Skeletal muscle tissue (tissue), 4 donors: ENCODE data around the gene PCBP4. TPM values are rescaled to one million over a fixed set of nuclear protein-coding genes. Genes with fewer than 3 reads are reported as not detected.

Experiments
- H3K27ac ChIP-seq: one replicate; pipeline ENCODE4 v1.7.0; 2013; ENCODE audit warnings: mild to moderate bottlenecking, low read depth, low read length, inconsistent platforms
- H3K27me3 ChIP-seq, 3 donors: one replicate each; pipeline ENCODE4 v1.7.0; 2013; ENCODE audit warnings: low read length in 3 of 3; ENCODE audit not compliant: control insufficient read depth in 3 of 3, insufficient read depth in 3 of 3
- H3K36me3 ChIP-seq, 3 donors: one replicate each; pipeline ENCODE4 v1.7.0; 2013; ENCODE audit warnings: low read length in 3 of 3; ENCODE audit not compliant: control insufficient read depth in 3 of 3, insufficient read depth in 3 of 3
- H3K4me1 ChIP-seq, 3 donors: one replicate each; pipeline ENCODE4 v1.7.0; 2013; ENCODE audit warnings: low read length in 3 of 3, mild to moderate bottlenecking in 3 of 3; ENCODE audit not compliant: control insufficient read depth in 3 of 3, insufficient read depth in 3 of 3
- H3K4me3 ChIP-seq, 3 donors: one replicate each; pipeline ENCODE4 v1.7.0; 2013; ENCODE audit warnings: low read length in 3 of 3
- H3K9ac ChIP-seq, 3 donors: one replicate each; pipeline ENCODE4 v1.7.0; 2013; ENCODE audit warnings: low read length in 3 of 3, mild to moderate bottlenecking in 3 of 3, moderate library complexity in 2 of 3, low read depth in 1 of 3
- H3K9me3 ChIP-seq, 3 donors: one replicate each; pipeline ENCODE4 v1.7.0; 2013; ENCODE audit warnings: low read length in 3 of 3; ENCODE audit not compliant: control insufficient read depth in 3 of 3
- total RNA-seq: library from RNA; depleted of rRNA; stranded (reverse); fragments of >200 nt; gene quantifications from one replicate; pipeline ENCODE4 v1.2.3, GENCODE V29; 2014
- donor health status: Osteomylitis.

The PCBP4 gene
- total RNA-seq, 1 donor from 2014 or later, result 33.4 TPM

- Histone ChIP-seq H3K27me3 (no peaks in the 10 kb centered on the region), H3K9me3 (no peaks in the 10 kb centered on the region), H3K4me1 (peaks cover 33 to 47% (median 43%) of the 10 kb centered on the region in 3 donors), H3K36me3 (peaks cover 17 to 37% (median 23%) of the 10 kb centered on the region in 3 donors), H3K9ac (no peak overlapping the region), H3K4me3 (no peak overlapping the region), H3K27ac (no peak overlapping the region)
These were observed 8.4 kb downstream of the PCBP4 start for GRCh38 chr3:51958603-51959521.

DNA sequence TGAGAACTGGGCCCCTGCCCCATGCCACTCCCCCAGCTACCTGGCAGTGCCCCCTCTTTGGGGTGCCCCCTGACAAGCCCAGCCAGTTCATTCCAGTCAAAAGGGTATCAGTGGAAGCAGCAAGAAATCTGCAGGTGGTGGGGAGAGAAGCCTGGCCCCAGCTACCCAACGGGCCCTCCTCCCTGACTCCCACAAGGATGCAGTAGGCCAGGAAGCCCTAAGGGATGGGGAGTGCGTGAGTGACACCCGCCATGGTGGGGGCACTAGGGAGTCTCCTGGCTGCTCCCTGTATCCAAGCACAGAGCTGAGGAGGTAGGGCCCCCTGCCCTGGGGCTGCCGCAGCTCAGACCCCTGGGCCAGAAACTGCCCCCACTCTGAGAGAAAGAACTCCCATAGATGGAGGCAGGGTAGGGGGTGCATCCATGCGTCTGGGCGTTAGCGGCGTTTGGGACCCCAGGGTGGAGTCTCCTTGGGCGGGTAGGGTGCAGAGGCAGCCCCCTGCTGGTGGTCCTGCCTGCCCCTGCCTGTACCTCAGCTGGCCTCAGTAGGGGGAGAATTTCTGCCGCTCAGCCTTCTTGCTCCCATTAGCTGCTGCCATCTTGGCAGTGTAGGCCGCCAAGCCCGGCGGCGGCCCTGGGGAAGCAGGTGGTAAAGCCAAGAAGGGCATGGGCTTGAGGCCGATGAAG lies 9.6 kb downstream of the PCBP4 start:
- Histone ChIP-seq H3K9ac (no peak overlapping the region), H3K27me3 (no peaks in the 10 kb centered on the region), H3K27ac (no peak overlapping the region), H3K4me1 (peaks cover 26 to 35% (median 31%) of the 10 kb centered on the region in 3 donors), H3K36me3 (peaks cover 17 to 37% (median 23%) of the 10 kb centered on the region in 3 donors), H3K4me3 (no peak overlapping the region), H3K9me3 (no peaks in the 10 kb centered on the region)

GRCh38 chr3:51955893-51956770 lies 11.1 kb downstream of the PCBP4 start:
- Histone ChIP-seq H3K27ac (peak overlapping the region; percentile 56), H3K4me3 (peak overlapping the region; percentile 51 to 75 (median 65)), H3K4me1 (peaks cover 11 to 19% (median 17%) of the 10 kb centered on the region in 3 donors), H3K9ac (peak overlapping the region; percentile 57 to 83 (median 69)), H3K9me3 (no peaks in the 10 kb centered on the region), H3K27me3 (no peaks in the 10 kb centered on the region), H3K36me3 (peaks cover 17 to 37% (median 23%) of the 10 kb centered on the region in 3 donors)

- H3K9ac ChIP-seq, result peak within 1 kb of the TSS; percentile 57 to 83 (median 69)
- peak within 1 kb of the TSS; percentile 56 for H3K27ac ChIP-seq
- H3K4me3 ChIP-seq, result peak within 1 kb of the TSS; percentile 59 to 75 (median 65)
These were observed 11.9 kb downstream of the PCBP4 start, which contains the start of gene GPR62 for GRCh38 chr3:51955175-51955892. TSS of gene GPR62 (plus strand) at chr3:51955381. CDS start at chr3:51955653, 272 bp downstream.

GRCh38 chr3:51954713-51955112 lies 12.5 kb downstream of the PCBP4 start:
- Histone ChIP-seq H3K9ac (no peak overlapping the region), H3K27ac (no peak overlapping the region), H3K4me1 (peaks cover 11 to 19% (median 17%) of the 10 kb centered on the region in 3 donors), H3K36me3 (peaks cover 8 to 25% (median 15%) of the 10 kb centered on the region in 3 donors), H3K9me3 (no peaks in the 10 kb centered on the region), H3K4me3 (no peak overlapping the region), H3K27me3 (no peaks in the 10 kb centered on the region)

More at GRCh38 chr3:51955175-51955892, 11.9 kb downstream of the PCBP4 start, which contains the start of gene GPR62:
- peaks cover 9 to 31% (median 17%) of the 10 kb centered on the region in 3 donors for H3K36me3 ChIP-seq
- H3K27me3 ChIP-seq, result no peaks in the 10 kb centered on the region
- H3K9me3 ChIP-seq, result no peaks in the 10 kb centered on the region
- peaks cover 11 to 19% (median 17%) of the 10 kb centered on the region in 3 donors for H3K4me1 ChIP-seq

DNA sequence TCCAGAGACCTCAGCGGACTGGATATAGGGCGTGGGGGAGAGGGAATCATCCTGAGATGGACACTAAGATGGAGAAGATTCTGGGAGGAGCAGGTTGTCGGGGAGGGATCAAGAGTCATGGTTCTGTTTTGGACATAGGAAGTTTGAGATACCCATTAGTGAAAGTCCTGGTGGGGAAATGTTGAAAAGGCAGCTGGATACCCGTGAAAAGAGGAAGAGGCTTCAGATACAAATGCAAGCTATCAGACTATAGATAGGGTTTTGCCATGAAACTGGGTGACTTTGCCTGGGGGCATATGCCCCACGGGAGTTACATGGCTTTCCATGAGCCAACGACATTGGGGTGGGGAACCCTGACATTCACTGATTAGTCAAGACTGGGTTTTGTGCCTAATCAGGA lies 13.1 kb downstream of the PCBP4 start:
- peaks cover 11 to 22% (median 12%) of the 10 kb centered on the region in 3 donors for H3K36me3 ChIP-seq

DNA sequence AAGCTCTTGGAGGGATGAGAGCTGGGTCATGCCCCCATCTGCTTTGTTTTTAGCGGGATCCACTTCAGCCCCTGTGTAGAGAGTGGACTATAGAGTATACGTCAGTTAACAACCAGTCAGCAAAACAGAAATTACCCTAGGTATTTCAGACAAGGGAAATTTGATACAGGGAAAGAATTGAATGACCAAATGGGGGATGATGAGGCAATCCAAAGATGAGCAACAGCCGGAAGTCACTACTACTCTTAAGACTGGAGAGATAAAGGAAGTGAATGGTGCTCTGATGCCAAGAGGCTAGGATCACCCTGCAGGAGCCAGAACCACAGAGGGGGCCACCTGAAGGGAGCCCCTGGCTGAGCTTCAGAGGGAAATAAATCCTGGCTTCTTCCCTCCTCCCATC lies 13.8 kb downstream of the PCBP4 start:
- peaks cover 11 to 19% (median 17%) of the 10 kb centered on the region in 3 donors for H3K4me1 ChIP-seq
- H3K9me3 ChIP-seq, result no peaks in the 10 kb centered on the region
- no peak overlapping the region for H3K27ac ChIP-seq
- no peak overlapping the region for H3K9ac ChIP-seq
- H3K4me3 ChIP-seq, result no peak overlapping the region
- no peaks in the 10 kb centered on the region for H3K27me3 ChIP-seq
- peaks cover 10 to 18% (median 14%) of the 10 kb centered on the region in 3 donors for H3K36me3 ChIP-seq

More for the DNA sequence above, 13.1 kb downstream of the PCBP4 start:
- H3K4me1 ChIP-seq, result peaks cover 11 to 19% (median 17%) of the 10 kb centered on the region in 3 donors
- no peak overlapping the region for H3K9ac ChIP-seq
- no peaks in the 10 kb centered on the region for H3K9me3 ChIP-seq
- no peak overlapping the region for H3K4me3 ChIP-seq
- H3K27me3 ChIP-seq, result no peaks in the 10 kb centered on the region
- H3K27ac ChIP-seq, result no peak overlapping the region

GRCh38 chr3:51950899-51951298 lies 16.4 kb downstream of the PCBP4 start:
- H3K4me3 ChIP-seq, result no peak overlapping the region
- no peak overlapping the region for H3K27ac ChIP-seq
- H3K27me3 ChIP-seq, result no peaks in the 10 kb centered on the region
- H3K36me3 ChIP-seq, result peaks cover 13 to 24% (median 16%) of the 10 kb centered on the region in 3 donors
- no peak overlapping the region for H3K9ac ChIP-seq
- H3K4me1 ChIP-seq, result peaks cover 7 to 9% (median 9%) of the 10 kb centered on the region in 3 donors
- H3K9me3 ChIP-seq, result no peaks in the 10 kb centered on the region

- Histone ChIP-seq H3K4me3 (no peak overlapping the region), H3K9me3 (no peaks in the 10 kb centered on the region), H3K4me1 (no peaks in the 10 kb centered on the region)
These were observed 18.1 kb downstream of the PCBP4 start for GRCh38 chr3:51949121-51949520.

More at GRCh38 chr3:51949121-51949520, 18.1 kb downstream of the PCBP4 start:
- Histone ChIP-seq H3K36me3 (peaks cover 25 to 31% (median 28%) of the 10 kb centered on the region in 3 donors), H3K27ac (no peak overlapping the region), H3K9ac (no peak overlapping the region), H3K27me3 (no peaks in the 10 kb centered on the region)
